ENCODE measurements around the gene MAST4.

DNA sequence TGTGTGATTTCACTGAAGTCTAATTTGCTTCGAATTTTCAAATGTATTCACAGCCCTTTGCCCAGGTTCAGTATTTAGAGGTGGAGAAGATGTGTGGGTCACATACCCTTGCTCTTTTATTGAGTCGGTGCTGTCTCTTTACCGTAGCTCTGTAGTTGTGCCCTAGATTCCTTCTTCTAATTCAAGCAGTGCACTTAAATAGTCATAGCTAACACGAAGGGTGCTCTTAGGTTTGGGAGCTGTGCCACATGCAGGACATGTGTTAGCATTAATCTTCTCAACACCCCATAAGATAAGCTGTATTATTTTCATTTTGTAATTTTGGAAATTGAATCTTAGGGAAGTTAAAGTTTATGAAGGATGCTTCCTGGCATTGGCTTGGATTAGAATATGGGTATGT lies 293.3 kb downstream of the MAST4 start:
- TF ChIP-seq, protein P1, sequence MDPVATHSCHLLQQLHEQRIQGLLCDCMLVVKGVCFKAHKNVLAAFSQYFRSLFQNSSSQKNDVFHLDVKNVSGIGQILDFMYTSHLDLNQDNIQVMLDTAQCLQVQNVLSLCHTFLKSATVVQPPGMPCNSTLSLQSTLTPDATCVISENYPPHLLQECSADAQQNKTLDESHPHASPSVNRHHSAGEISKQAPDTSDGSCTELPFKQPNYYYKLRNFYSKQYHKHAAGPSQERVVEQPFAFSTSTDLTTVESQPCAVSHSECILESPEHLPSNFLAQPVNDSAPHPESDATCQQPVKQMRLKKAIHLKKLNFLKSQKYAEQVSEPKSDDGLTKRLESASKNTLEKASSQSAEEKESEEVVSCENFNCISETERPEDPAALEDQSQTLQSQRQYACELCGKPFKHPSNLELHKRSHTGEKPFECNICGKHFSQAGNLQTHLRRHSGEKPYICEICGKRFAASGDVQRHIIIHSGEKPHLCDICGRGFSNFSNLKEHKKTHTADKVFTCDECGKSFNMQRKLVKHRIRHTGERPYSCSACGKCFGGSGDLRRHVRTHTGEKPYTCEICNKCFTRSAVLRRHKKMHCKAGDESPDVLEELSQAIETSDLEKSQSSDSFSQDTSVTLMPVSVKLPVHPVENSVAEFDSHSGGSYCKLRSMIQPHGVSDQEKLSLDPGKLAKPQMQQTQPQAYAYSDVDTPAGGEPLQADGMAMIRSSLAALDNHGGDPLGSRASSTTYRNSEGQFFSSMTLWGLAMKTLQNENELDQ (tag by site-specific recombination; IDR thresholded peaks at IDR 0.05; ENCODE audit: low read depth): no peak
- TF ChIP-seq, protein P2, sequence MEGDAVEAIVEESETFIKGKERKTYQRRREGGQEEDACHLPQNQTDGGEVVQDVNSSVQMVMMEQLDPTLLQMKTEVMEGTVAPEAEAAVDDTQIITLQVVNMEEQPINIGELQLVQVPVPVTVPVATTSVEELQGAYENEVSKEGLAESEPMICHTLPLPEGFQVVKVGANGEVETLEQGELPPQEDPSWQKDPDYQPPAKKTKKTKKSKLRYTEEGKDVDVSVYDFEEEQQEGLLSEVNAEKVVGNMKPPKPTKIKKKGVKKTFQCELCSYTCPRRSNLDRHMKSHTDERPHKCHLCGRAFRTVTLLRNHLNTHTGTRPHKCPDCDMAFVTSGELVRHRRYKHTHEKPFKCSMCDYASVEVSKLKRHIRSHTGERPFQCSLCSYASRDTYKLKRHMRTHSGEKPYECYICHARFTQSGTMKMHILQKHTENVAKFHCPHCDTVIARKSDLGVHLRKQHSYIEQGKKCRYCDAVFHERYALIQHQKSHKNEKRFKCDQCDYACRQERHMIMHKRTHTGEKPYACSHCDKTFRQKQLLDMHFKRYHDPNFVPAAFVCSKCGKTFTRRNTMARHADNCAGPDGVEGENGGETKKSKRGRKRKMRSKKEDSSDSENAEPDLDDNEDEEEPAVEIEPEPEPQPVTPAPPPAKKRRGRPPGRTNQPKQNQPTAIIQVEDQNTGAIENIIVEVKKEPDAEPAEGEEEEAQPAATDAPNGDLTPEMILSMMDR (tag by site-specific recombination; IDR thresholded peaks at IDR 0.05): no peak
- TF ChIP-seq KLF7 (tag by site-specific recombination; IDR thresholded peaks at IDR 0.05; ENCODE audit: borderline replicate concordance) (no peak), SETDB1 (IDR thresholded peaks at IDR 0.05; ENCODE audit: insufficient read length, low read length) (no peak), ZNF391 (tag by site-specific recombination; IDR thresholded peaks at IDR 0.05; ENCODE audit: borderline replicate concordance, low read depth) (no peak), ZNF112 (tag by site-specific recombination; IDR thresholded peaks at IDR 0.05) (no peak)
- TF ChIP-seq, protein P3, sequence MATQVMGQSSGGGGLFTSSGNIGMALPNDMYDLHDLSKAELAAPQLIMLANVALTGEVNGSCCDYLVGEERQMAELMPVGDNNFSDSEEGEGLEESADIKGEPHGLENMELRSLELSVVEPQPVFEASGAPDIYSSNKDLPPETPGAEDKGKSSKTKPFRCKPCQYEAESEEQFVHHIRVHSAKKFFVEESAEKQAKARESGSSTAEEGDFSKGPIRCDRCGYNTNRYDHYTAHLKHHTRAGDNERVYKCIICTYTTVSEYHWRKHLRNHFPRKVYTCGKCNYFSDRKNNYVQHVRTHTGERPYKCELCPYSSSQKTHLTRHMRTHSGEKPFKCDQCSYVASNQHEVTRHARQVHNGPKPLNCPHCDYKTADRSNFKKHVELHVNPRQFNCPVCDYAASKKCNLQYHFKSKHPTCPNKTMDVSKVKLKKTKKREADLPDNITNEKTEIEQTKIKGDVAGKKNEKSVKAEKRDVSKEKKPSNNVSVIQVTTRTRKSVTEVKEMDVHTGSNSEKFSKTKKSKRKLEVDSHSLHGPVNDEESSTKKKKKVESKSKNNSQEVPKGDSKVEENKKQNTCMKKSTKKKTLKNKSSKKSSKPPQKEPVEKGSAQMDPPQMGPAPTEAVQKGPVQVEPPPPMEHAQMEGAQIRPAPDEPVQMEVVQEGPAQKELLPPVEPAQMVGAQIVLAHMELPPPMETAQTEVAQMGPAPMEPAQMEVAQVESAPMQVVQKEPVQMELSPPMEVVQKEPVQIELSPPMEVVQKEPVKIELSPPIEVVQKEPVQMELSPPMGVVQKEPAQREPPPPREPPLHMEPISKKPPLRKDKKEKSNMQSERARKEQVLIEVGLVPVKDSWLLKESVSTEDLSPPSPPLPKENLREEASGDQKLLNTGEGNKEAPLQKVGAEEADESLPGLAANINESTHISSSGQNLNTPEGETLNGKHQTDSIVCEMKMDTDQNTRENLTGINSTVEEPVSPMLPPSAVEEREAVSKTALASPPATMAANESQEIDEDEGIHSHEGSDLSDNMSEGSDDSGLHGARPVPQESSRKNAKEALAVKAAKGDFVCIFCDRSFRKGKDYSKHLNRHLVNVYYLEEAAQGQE (tag by site-specific recombination; IDR thresholded peaks at IDR 0.05): no peak
- TF ChIP-seq, protein P4, sequence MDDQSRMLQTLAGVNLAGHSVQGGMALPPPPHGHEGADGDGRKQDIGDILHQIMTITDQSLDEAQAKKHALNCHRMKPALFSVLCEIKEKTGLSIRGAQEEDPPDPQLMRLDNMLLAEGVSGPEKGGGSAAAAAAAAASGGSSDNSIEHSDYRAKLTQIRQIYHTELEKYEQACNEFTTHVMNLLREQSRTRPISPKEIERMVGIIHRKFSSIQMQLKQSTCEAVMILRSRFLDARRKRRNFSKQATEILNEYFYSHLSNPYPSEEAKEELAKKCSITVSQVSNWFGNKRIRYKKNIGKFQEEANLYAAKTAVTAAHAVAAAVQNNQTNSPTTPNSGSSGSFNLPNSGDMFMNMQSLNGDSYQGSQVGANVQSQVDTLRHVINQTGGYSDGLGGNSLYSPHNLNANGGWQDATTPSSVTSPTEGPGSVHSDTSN (CRISPR knock-in tag; IDR thresholded peaks at IDR 0.05): no peak
- TF ChIP-seq, protein P5, sequence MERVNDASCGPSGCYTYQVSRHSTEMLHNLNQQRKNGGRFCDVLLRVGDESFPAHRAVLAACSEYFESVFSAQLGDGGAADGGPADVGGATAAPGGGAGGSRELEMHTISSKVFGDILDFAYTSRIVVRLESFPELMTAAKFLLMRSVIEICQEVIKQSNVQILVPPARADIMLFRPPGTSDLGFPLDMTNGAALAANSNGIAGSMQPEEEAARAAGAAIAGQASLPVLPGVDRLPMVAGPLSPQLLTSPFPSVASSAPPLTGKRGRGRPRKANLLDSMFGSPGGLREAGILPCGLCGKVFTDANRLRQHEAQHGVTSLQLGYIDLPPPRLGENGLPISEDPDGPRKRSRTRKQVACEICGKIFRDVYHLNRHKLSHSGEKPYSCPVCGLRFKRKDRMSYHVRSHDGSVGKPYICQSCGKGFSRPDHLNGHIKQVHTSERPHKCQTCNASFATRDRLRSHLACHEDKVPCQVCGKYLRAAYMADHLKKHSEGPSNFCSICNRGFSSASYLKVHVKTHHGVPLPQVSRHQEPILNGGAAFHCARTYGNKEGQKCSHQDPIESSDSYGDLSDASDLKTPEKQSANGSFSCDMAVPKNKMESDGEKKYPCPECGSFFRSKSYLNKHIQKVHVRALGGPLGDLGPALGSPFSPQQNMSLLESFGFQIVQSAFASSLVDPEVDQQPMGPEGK (tag by site-specific recombination; IDR thresholded peaks at IDR 0.05): no peak
